ENCODE measurements around the gene RUNX2. TPM values are rescaled to one million over a fixed set of nuclear protein-coding genes. Genes with fewer than 3 reads are reported as not detected.

Gene RUNX2
- total RNA-seq, 1 donor from 2014 or later: 3.7 TPM

DNA sequence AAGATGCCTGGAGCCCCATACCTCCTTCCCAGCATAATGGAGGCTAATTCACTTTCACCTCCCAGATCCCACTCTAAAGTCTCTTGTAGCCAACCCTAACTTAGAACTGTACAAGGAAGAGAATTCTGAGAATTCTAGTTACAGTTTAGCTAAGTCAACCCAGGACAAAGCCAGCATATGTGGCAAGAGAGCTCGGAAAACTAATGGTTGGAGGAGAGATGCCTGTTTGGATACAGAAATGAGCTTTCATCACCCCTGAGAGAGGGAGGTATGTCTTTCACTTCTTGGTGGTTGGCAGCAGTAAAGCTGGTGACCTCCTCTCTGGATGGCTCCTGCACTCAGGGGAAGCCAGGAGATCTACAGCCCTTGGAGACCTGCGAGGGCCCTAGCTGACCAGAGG, 302.2 kb downstream of the RUNX2 start:
- ATAC-seq: no peak
- H3K4me1 ChIP-seq: no peaks in the 10 kb centered on the region
- intact Hi-C loops (cut with DNase I): no loop called here
- TF ChIP-seq, protein P1, sequence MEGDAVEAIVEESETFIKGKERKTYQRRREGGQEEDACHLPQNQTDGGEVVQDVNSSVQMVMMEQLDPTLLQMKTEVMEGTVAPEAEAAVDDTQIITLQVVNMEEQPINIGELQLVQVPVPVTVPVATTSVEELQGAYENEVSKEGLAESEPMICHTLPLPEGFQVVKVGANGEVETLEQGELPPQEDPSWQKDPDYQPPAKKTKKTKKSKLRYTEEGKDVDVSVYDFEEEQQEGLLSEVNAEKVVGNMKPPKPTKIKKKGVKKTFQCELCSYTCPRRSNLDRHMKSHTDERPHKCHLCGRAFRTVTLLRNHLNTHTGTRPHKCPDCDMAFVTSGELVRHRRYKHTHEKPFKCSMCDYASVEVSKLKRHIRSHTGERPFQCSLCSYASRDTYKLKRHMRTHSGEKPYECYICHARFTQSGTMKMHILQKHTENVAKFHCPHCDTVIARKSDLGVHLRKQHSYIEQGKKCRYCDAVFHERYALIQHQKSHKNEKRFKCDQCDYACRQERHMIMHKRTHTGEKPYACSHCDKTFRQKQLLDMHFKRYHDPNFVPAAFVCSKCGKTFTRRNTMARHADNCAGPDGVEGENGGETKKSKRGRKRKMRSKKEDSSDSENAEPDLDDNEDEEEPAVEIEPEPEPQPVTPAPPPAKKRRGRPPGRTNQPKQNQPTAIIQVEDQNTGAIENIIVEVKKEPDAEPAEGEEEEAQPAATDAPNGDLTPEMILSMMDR (IDR thresholded peaks at IDR 0.05): no peak
- H3K36me3 ChIP-seq: no peaks in the 10 kb centered on the region
- no peak for DNase-seq
- H3K27ac ChIP-seq: no peak overlapping the region
- no peak overlapping the region for H3K4me3 ChIP-seq
- no peaks in the 10 kb centered on the region for H3K27me3 ChIP-seq (ENCODE audit: low read depth)
- no peaks in the 10 kb centered on the region for H3K9me3 ChIP-seq

DNA sequence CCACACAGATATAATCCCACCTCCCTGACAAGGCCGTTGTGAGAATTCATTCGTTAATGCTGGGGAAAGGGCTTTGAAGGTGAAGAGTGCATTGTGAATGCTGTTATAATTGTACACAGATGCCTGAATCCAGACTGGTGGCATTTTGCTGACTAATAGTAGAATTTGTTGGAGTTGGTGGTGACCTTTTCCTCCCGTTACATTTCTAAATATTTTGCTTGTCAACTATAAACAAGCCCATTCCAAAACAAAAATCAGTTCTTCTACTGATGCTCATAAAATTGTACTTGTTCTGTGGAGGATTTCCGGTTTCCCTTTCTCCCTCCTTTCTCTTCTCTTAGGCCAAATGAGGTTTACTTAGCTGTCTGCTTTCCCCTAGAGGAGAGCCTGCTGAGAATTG, 302.7 kb downstream of the RUNX2 start:
- Histone ChIP-seq H3K9me3 (no peaks in the 10 kb centered on the region), H3K4me1 (no peaks in the 10 kb centered on the region), H3K4me3 (no peak overlapping the region), H3K27ac (no peak overlapping the region), H3K36me3 (no peaks in the 10 kb centered on the region), H3K27me3 (ENCODE audit: low read depth) (no peaks in the 10 kb centered on the region)
- no peak for ATAC-seq
- TF ChIP-seq, protein P1 (IDR thresholded peaks at IDR 0.05): no peak
- no peak for DNase-seq
- intact Hi-C loops (cut with DNase I): no loop called here

DNA sequence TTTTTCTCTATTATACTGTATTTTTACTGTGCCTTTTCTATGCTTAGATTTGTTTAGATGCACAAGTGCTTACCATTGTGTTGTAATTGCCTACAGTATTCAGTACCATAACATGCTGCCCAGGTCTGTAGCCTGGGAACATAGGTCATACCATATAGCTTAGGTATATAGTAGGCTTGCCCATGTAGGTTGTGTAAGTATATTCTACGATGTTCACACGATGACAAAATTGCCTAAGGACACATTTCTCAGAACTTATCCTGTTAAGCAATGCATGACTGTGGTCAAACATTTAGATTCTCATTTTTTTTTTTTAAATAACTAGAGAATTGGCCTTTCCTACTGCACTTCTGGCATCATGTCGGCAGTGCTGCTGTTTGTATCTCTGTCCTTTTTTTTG, 303.3 kb downstream of the RUNX2 start:
- Histone ChIP-seq H3K27me3 (ENCODE audit: low read depth) (no peaks in the 10 kb centered on the region), H3K27ac (no peak overlapping the region), H3K4me3 (no peak overlapping the region), H3K36me3 (no peaks in the 10 kb centered on the region), H3K9me3 (no peaks in the 10 kb centered on the region), H3K4me1 (no peaks in the 10 kb centered on the region)
- TF ChIP-seq, protein P1 (IDR thresholded peaks at IDR 0.05): no peak
- ATAC-seq (no peak), DNase-seq (no peak)
- intact Hi-C loops (cut with DNase I): no loop called here

DNA sequence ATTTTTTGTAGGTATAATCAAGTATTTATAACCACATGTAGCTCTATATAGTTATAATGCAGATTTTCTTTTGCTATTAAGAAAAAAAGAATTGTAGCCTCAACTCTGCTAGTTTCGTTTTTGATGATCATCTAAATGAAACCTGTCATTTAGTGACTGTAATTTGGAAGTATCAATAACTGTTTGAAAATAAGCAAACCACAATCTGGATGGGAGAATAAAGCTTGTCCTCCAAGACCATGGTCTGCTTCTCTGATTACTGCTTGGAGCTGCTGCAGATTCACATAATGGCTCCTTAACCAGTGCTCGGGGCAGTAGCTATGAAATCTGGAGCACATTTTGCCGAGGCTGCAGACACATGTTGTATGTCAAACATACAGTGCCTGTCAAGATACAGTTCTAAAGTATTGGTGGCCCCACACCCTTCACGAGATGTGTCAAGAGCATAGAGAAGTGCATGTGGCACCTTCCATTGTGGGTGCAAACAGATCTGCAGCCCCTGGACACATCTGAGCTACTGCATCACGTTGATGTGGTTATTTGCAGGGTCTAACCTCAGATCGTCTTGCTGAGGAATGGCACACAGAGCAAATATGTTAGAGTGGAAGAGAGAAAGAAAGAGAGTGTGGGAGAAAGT, 305.3 kb downstream of the RUNX2 start:
- DNase-seq: no peak
- Histone ChIP-seq H3K9me3 (no peaks in the 10 kb centered on the region), H3K36me3 (no peaks in the 10 kb centered on the region), H3K4me3 (no peak overlapping the region), H3K4me1 (no peaks in the 10 kb centered on the region), H3K27ac (no peak overlapping the region), H3K27me3 (ENCODE audit: low read depth) (no peaks in the 10 kb centered on the region)
- TF ChIP-seq, protein P1 (IDR thresholded peaks at IDR 0.05): no peak
- ATAC-seq: no peak
- intact Hi-C loops (cut with DNase I): no loop called here

DNA sequence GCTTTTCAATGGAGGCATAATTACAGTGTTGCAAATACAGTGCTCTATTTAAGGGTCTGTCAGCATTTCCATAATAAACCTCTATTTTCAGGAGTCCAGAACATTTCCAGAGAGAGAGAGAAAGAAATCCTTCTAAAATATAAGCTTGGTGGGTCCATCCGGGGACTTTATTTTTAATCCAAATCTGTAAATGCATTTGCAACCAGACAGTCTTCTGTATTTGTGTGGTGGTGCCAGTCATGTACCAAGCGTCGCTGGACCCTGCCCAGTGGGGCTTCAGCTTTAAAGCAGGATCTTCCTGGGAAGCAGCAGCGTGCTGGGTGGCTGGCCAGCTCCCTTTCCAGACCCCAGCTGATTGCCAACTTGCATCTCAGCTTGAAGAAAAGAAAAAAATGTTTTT, 306.1 kb downstream of the RUNX2 start:
- DNase-seq: no peak
- TF ChIP-seq, protein P1 (IDR thresholded peaks at IDR 0.05): no peak
- Histone ChIP-seq H3K36me3 (no peaks in the 10 kb centered on the region), H3K9me3 (no peaks in the 10 kb centered on the region), H3K27me3 (ENCODE audit: low read depth) (no peaks in the 10 kb centered on the region), H3K4me3 (no peak overlapping the region), H3K4me1 (no peaks in the 10 kb centered on the region), H3K27ac (no peak overlapping the region)
- no peak for ATAC-seq
- intact Hi-C loops (cut with DNase I): no loop called here

Data from lower lobe of right lung (tissue), 2 donors.